IMR-90 (cell line): ENCODE measurements around the gene CAPSL. TPM values are rescaled to one million over a fixed set of nuclear protein-coding genes. Genes with fewer than 3 reads are reported as not detected.

ENCODE experiments used
- ATAC-seq: fragments of 200-7000 bp; cut with Tn5 transposase; 2 replicates; pipeline ENCODE4 v1.9.1; 2020; ENCODE audit warnings: low read depth, mild to moderate bottlenecking, moderate library complexity
- BruUV-seq: library from RNA; stranded (reverse); fragments of 400-500 nt; replicated peaks from 2 replicates; lab custom pipeline; 2021; lab: Mats Ljungman, UMichigan
- CTCF ChIA-PET: fragments of 300-600 bp; formaldehyde crosslinking; extraction: SDS; loops from one replicate; lab custom pipeline; 2021; ENCODE audit warnings: antibody characterized with exemption; lab: Yijun Ruan, JAX
- POLR2A ChIA-PET: fragments of 300-600 bp; sonication (Branson Sonifier 250); formaldehyde crosslinking; loops from one replicate; lab custom pipeline; 2022; ENCODE audit warnings: antibody characterized with exemption; ENCODE audit not compliant: unreplicated experiment; lab: Charles Lee
- DNase-seq: peaks from one replicate; pipeline ENCODE4 v3.0.0; 2013
- H2AFZ ChIP-seq: replicated peaks from 2 replicates; pipeline ENCODE3; 2013; ENCODE audit warnings: low read length, mild to moderate bottlenecking; ENCODE audit not compliant: poor library complexity
- H2AK5ac ChIP-seq: 2 replicates; pipeline ENCODE4 v1.6.1; 2013; ENCODE audit warnings: low read depth, low read length, inconsistent platforms
- H2AK9ac ChIP-seq: replicated peaks from 2 replicates; pipeline ENCODE3; 2013; ENCODE audit warnings: mild to moderate bottlenecking, low read depth, low read length, moderate library complexity; ENCODE audit not compliant: poor library complexity
- H2BK120ac ChIP-seq: 2 replicates; pipeline ENCODE4 v1.6.1; 2013; ENCODE audit warnings: low read depth, low read length, inconsistent platforms
- H2BK15ac ChIP-seq: 3 replicates; pipeline ENCODE4 v1.6.1; 2013; ENCODE audit warnings: low read depth, low read length, inconsistent platforms
- H2BK20ac ChIP-seq: 2 replicates; pipeline ENCODE4 v1.6.1; 2013; ENCODE audit warnings: low read depth, mild to moderate bottlenecking, inconsistent platforms, low read length, moderate library complexity
- H2BK5ac ChIP-seq: 2 replicates; pipeline ENCODE4 v1.6.1; 2013; ENCODE audit warnings: mild to moderate bottlenecking, low read depth, low read length, inconsistent platforms; ENCODE audit not compliant: poor library complexity, severe bottlenecking
- H3K14ac ChIP-seq: replicated peaks from 2 replicates; pipeline ENCODE4 v1.6.1; 2013; ENCODE audit warnings: low read depth, low read length, inconsistent platforms
- H3K18ac ChIP-seq: 2 replicates; pipeline ENCODE4 v1.6.1; 2013; ENCODE audit warnings: low read depth, low read length, control low read depth
- H3K23ac ChIP-seq: 2 replicates; pipeline ENCODE4 v1.6.1; 2013; ENCODE audit warnings: low read depth, low read length, inconsistent platforms
- H3K27ac ChIP-seq: 2 replicates; pipeline ENCODE4 v1.5.1; 2013; ENCODE audit warnings: mild to moderate bottlenecking, control low read depth, low read length; ENCODE audit not compliant: insufficient read depth
- H3K27me3 ChIP-seq: 2 replicates; pipeline ENCODE4 v1.6.1; 2013; ENCODE audit warnings: low read length; ENCODE audit not compliant: control insufficient read depth, insufficient read depth
- H3K36me3 ChIP-seq: 2 replicates; pipeline ENCODE4 v1.6.1; 2013; ENCODE audit warnings: low read length, mixed read lengths; ENCODE audit not compliant: control insufficient read depth, insufficient read depth
- H3K4ac ChIP-seq: 2 replicates; pipeline ENCODE4 v1.6.1; 2013; ENCODE audit warnings: low read depth, low read length, inconsistent platforms
- H3K4me1 ChIP-seq: 2 replicates; pipeline ENCODE4 v1.6.1; 2013; ENCODE audit warnings: low read length, mixed read lengths; ENCODE audit not compliant: control insufficient read depth, insufficient read depth
- H3K4me2 ChIP-seq: 2 replicates; pipeline ENCODE4 v1.6.1; 2013; ENCODE audit warnings: low read depth, mild to moderate bottlenecking, control low read depth, low read length, moderate library complexity
- H3K4me3 ChIP-seq: 2 replicates; pipeline ENCODE4 v1.5.1; 2013; ENCODE audit warnings: low read depth, mild to moderate bottlenecking, control low read depth, low read length, moderate library complexity; ENCODE audit not compliant: insufficient read depth
- H3K56ac ChIP-seq: 2 replicates; pipeline ENCODE4 v1.6.1; 2013; ENCODE audit warnings: low read length, inconsistent platforms; ENCODE audit not compliant: insufficient read depth; ENCODE audit errors: extremely low read depth
- H3K79me1 ChIP-seq, 2 experiments: 2 replicates each; pipeline ENCODE4 v1.6.1; 2013; ENCODE audit warnings: low read length in 2 of 2, inconsistent platforms in 1 of 2, low read depth in 1 of 2
- H3K9ac ChIP-seq: 2 replicates; pipeline ENCODE4 v1.6.1; 2013; ENCODE audit warnings: low read depth, low read length, control low read depth
- H3K9me1 ChIP-seq: 2 replicates; pipeline ENCODE4 v1.6.1; 2013; ENCODE audit warnings: low read length, inconsistent platforms; ENCODE audit not compliant: insufficient read depth
- H3K9me3 ChIP-seq: 2 replicates; pipeline ENCODE4 v1.6.1; 2013; ENCODE audit warnings: low read length; ENCODE audit not compliant: control insufficient read depth, insufficient read depth
- H4K20me1 ChIP-seq: 2 replicates; pipeline ENCODE4 v1.6.1; 2013; ENCODE audit warnings: low read length, inconsistent platforms; ENCODE audit not compliant: insufficient read depth
- H4K5ac ChIP-seq: 2 replicates; pipeline ENCODE4 v1.6.1; 2013; ENCODE audit warnings: mild to moderate bottlenecking, low read depth, low read length, control low read depth
- H4K8ac ChIP-seq, 2 experiments: 2 replicates each; pipeline ENCODE4 v1.6.1; 2013; ENCODE audit warnings: low read depth in 2 of 2, low read length in 2 of 2, control low read depth in 1 of 2, inconsistent platforms in 1 of 2
- H4K91ac ChIP-seq: 2 replicates; pipeline ENCODE4 v1.6.1; 2013; ENCODE audit warnings: low read depth, low read length, inconsistent platforms; ENCODE audit not compliant: insufficient read depth
- CHD1 ChIP-seq: IDR thresholded peaks from 2 replicates; pipeline ENCODE4 v1.6.1; 2012; ENCODE audit warnings: low read depth, low read length, improper control_type of control experiment
- MAZ ChIP-seq: IDR thresholded peaks from 2 replicates; pipeline ENCODE4 v1.6.1; 2012; ENCODE audit warnings: low read depth, mild to moderate bottlenecking, low read length, improper control_type of control experiment, moderate library complexity, borderline replicate concordance
- MXI1 ChIP-seq: IDR thresholded peaks from 2 replicates; pipeline ENCODE4 v1.6.1; 2012; ENCODE audit warnings: low read depth, mild to moderate bottlenecking, low read length, moderate library complexity, borderline replicate concordance
- NFE2L2 ChIP-seq: fragments of 150-350 bp; IDR thresholded peaks from 2 replicates; pipeline ENCODE4 v1.6.1; 2016; ENCODE audit warnings: low read depth, mild to moderate bottlenecking, low read length
- RAD21 ChIP-seq: IDR thresholded peaks from 2 replicates; pipeline ENCODE4 v1.6.1; 2012; ENCODE audit warnings: low read length, improper control_type of control experiment
- RCOR1 ChIP-seq: IDR thresholded peaks from 2 replicates; pipeline ENCODE4 v1.6.1; 2012; ENCODE audit warnings: mild to moderate bottlenecking, low read length, improper control_type of control experiment; ENCODE audit not compliant: insufficient replicate concordance
- RFX5 ChIP-seq: IDR thresholded peaks from 2 replicates; pipeline ENCODE4 v1.8.0; 2012; ENCODE audit warnings: low read depth, mild to moderate bottlenecking, low read length, moderate library complexity
- SMC3 ChIP-seq: fragments of 150-350 bp; IDR thresholded peaks from 2 replicates; pipeline ENCODE4 v1.6.1; 2016; ENCODE audit warnings: low read depth, mild to moderate bottlenecking, antibody characterized with exemption, low read length, moderate library complexity
- USF2 ChIP-seq: fragments of 150-350 bp; IDR thresholded peaks from 2 replicates; pipeline ENCODE4 v1.6.1; 2017; ENCODE audit warnings: mild to moderate bottlenecking, antibody characterized with exemption, low read length, low read depth
- WGBS, 2 experiments: methylation state at CpG; one replicate each; pipeline versions ENCODE4 v1.1.5 to v1.1.7; 2013; ENCODE audit warnings: missing lambda C conversion rate in 2 of 2; ENCODE audit not compliant: insufficient read length in 1 of 2; ENCODE audit errors: extremely low coverage in 2 of 2; 5-methylcytosine and 5-hydroxymethylcytosine counted together
- dilution Hi-C: fragments of 300-500 bp; cut with HindIII; formaldehyde crosslinking; loops from one replicate; pipeline ENCODE4 v1.14.3; 2018; ENCODE audit warnings: low sequenced_read_pairs; ENCODE audit not compliant: unreplicated experiment
- in situ Hi-C: fragments of 300-500 bp; cut with MboI; formaldehyde crosslinking; loops from 3 replicates; pipeline ENCODE4 v1.14.3; 2019; ENCODE audit warnings: low sequenced_read_pairs, inconsistent platforms, mixed read lengths
- intact Hi-C: fragments of 100-400 bp; cut with micrococcal nuclease; formaldehyde crosslinking; loops from 2 replicates; pipeline ENCODE4 v1.10.0; 2022
- polyA plus RNA-seq, 3 experiments: library from polyadenylated mRNA; depleted of rRNA; stranded (reverse); fragments of >200 nt; gene quantifications; 2 replicates each; pipeline ENCODE4 v1.2.3, GENCODE V29; 2012; ENCODE audit warnings: low replicate concordance in 1 of 3
- total RNA-seq: library from RNA; depleted of rRNA; stranded (reverse); fragments of >200 nt; gene quantifications from 2 replicates; pipeline ENCODE4 v1.2.3, GENCODE V29; 2012

CAPSL gene
- total and polyA plus RNA-seq, 2 of the 4 experiments (the other 2 are of a cell fraction) = 0.09 TPM; not detected in 1

GRCh38 chr5:35869685-35870277 lies 68.6 kb downstream of the CAPSL start:
- CTCF ChIA-PET = interaction anchor here (0.6 kb wide), 1 partner anchor 654 kb away, joined by 3 read pairs; no protein-coding TSS in a partner anchor
- no peak overlapping the region for H2BK15ac ChIP-seq
- no peak overlapping the region for H4K5ac ChIP-seq
- H3K27me3 ChIP-seq = no peaks in the 10 kb centered on the region
- intact Hi-C loops (no loop called here), dilution Hi-C loops (no loop called here), in situ Hi-C loops (no loop called here)
- TF ChIP-seq RFX5 (no peak), MXI1 (no peak), CHD1 (no peak), SMC3 (no peak), USF2 (no peak), MAZ (no peak), RAD21 (no peak), RCOR1 (no peak), NFE2L2 (no peak)
- H3K18ac ChIP-seq = no peak overlapping the region
- BruUV-seq = no TSS peak
- no peak overlapping the region for H2AFZ ChIP-seq
- WGBS, 2 experiments = 71% methylated on average over 1 of the region's 5 CpGs; no CpG with 5 or more reads in 1 of the 2 experiments
- H2BK5ac ChIP-seq = no peak overlapping the region
- H3K4ac ChIP-seq = no peak overlapping the region
- no peak overlapping the region for H2AK9ac ChIP-seq
- H3K9ac ChIP-seq = no peak overlapping the region
- peaks cover 22% of the 10 kb centered on the region for H3K36me3 ChIP-seq
- no peaks in the 10 kb centered on the region for H3K9me3 ChIP-seq
- no peaks in the 10 kb centered on the region for H3K4me1 ChIP-seq
- no peak overlapping the region for H2BK120ac ChIP-seq
- no peak overlapping the region for H3K4me3 ChIP-seq
- no peak overlapping the region for H3K4me2 ChIP-seq
- no peak overlapping the region for H4K91ac ChIP-seq
- no peak overlapping the region for H3K27ac ChIP-seq
- H4K20me1 ChIP-seq = no peaks in the 10 kb centered on the region
- H3K56ac ChIP-seq = no peak overlapping the region
- no peak overlapping the region for H3K23ac ChIP-seq
- H4K8ac ChIP-seq = no peak overlapping the region
- no peak overlapping the region for H2BK20ac ChIP-seq
- peaks cover 14 to 17% of the 10 kb centered on the region in 2 experiments; a peak in 2 of 4 replicates for H3K79me1 ChIP-seq
- POLR2A ChIA-PET = no interaction called here
- H3K14ac ChIP-seq = no peak overlapping the region
- H3K9me1 ChIP-seq = peaks cover 7% of the 10 kb centered on the region
- DNase-seq (no peak), ATAC-seq (no peak)
- H2AK5ac ChIP-seq = no peak overlapping the region
